DMS 273 (cell line): ENCODE results near the gene CFAP77.

ENCODE experiments used
- DNase-seq: peaks from one replicate; lab custom pipeline; 2025; ENCODE audit not compliant: unreplicated experiment; lab: John Stamatoyannopoulos, UW

Gene CFAP77

DNA sequence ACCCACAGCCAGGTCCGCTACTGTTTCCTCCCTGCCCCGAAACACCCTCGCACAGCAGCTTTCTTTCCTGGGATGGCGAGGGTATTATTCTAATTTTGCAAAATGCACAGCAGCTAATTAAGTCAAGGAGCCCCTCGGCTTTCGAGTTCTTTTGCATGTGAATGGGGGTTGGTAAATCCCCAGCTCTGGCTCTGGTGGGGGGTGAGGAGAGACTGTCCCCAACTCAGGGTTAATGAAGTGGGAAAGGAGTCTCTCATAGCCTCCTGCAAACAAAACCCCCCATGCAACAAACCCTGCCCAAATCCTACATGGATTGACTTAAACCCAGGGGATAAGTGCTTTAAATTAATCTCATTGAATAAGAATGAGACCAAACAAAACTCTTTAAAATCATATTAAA lies 181.2 kb downstream of the CFAP77 start:
- no peak for DNase-seq

DNA sequence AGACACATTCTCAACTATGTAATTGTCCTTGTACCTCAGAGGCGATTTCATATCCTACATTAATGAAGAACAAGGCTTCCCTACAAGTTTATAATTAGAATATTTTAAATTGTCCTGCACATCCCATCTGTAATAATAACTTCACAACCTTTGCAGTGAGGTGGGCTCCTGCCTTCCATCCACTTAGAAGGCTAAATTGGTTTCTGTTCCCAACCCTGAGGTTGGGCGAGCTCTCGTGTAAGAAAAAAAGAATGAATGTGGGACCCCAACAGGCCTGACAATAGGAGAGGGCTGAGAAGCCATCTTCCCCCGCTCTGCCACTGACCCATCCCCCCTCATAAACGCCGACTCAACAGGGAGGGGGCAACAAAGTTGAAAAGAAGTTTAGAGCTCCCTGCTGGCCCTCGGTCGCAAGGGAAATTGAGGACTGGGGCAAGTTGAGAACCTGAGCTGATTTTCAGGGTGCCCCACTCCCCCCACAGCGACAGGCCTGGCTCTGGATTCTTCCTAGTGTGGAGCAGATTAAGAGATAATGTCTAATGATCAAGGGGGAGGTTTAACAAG lies 181.8 kb downstream of the CFAP77 start:
- no peak for DNase-seq

DNA sequence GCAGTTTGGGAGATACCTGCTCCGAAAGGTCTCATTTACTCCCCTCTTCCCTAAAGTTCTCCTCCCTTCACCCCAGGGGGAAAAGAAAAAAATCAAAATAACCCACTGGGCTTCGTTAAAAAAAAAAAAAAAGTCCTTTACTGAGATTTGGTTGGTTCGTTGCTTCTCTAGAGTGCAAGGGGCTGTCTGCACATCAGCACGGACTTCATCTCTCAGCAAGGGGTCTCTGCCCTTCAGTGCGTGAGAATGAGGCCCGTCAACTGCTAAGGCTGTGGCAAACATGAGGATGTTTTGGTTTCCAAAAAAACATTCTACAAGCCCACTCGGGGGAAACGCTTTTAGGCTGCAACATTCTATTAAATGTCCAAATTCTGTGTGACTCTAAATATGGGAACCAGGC lies 182.4 kb downstream of the CFAP77 start:
- no peak for DNase-seq

DNA sequence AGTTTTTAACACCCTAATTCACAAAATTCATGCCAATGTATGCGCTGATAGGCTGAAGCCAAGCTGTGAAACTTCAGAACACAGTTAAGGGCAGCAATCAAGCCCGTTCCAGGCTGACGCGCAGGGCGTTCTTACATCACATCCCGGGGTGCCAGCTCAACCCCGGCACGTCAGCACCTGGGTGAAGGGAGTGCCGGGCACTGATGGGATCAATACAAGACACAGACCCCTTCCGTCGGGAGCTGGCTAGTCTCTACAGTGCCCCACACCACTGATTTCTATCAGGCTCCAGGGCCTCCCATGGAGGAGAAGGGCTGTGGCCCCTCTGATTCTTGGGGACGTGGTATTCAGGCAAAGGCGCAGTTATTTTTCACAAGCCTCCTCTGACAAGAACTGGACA lies 184.4 kb downstream of the CFAP77 start:
- DNase-seq = no peak

GRCh38 chr9:132595319-132595718 lies 185.3 kb downstream of the CFAP77 start:
- DNase-seq = no peak

DNA sequence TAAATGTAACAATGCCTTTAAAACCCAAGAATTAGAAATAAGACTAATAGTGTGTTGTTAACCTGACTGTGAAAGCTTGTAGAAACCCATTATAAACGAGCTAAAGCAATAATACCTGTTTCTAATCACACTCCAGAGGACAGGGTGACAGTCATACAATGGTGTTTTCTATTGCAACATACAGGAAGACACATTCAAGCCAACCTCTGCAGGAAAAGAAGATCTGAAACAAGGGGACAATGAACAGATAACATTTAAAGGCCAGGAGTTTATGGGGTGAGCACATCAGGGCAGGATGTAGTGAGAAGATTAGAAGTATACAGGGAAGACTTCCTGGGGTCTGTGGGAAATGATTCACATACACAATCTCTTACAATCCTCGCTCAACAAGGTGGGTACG lies 186.2 kb downstream of the CFAP77 start:
- DNase-seq = no peak

DNA sequence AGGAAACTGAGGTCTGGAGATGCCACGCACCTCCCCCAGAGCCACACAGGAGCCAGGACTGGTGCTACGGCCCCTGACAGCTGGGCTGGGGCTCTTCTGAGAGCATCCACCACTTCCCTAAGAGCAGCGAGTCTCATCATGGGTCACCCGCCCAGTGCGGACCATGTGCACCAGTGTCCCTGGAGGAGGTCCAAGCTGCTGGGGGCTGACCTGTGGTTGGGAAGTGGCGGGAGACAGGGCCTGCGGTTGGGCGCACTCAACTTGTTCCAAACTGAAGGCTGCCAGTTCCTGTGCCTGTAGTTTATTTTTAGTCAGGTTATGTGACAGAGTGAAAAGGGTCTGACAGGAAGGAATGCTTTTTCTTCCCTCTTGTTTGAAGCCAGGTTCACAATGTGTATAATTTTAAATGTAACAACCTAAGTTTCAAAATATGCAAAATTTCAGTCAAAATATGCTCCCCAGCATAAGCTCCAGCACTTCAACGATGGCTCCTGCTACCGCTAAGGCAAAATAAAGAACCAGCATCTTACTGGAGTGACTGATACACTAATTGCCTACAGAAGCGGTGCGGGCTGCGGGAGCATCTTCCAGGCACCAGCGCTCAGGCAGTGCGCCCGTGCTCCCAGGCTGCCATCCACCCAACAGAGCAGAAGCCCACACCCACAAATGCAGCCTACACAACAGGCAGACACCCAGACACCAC lies 187.2 kb downstream of the CFAP77 start:
- no peak for DNase-seq

DNA sequence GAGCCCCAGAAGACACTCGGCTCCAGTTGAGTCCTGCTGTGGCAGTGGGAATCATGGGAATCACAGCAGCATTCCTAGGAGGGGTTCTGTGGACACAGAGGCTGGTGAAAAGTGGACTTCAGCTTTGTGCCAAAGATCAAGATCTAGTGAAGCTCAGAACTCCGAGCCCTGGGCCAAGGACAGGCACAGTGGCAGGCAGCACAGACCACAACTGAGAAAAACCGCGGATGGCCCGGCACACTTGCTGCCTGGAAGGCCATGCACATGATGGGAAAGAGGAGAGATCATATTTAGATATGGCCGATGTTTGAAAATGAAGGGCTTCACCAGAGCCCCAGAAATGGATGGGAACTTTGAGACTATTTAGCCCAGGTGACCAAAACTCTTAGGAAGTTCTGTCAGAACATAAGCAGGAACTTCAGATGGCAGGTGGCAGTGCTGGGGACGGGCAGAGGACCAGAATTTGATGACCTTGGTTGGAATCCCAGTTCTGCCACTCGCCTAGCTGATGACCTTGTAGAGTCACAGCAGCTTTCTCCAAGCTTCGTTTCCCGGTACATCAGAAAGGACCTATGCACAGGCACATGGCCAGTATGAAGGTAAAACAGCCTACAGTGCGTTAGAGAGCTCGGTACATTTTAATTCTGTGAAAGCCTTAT lies 190.4 kb downstream of the CFAP77 start:
- DNase-seq = no peak

GRCh38 chr9:132602207-132602606 lies 192.2 kb downstream of the CFAP77 start:
- DNase-seq = no peak

DNA sequence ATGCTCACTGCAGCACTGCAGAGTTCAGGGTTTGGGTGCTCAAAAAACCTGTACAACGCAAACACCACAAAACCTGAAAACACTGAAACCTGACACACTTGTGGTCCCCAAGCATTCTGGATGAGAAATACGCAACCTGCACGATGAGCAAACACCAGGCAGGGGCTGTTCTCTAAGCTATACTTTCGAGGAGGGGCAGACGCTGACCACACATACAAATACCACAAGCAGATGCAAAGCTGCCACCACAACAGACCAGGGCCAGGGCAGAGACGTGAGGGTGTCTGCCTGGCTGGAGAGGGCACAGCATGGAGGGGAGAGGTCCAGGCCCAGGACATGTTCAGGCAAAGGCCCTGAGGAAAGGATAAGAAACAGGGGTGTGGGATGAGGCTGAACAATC lies 195.4 kb downstream of the CFAP77 start:
- DNase-seq = no peak

- no peak for DNase-seq
Measured at GRCh38 chr9:132606066-132606465, 196.1 kb downstream of the CFAP77 start.

DNA sequence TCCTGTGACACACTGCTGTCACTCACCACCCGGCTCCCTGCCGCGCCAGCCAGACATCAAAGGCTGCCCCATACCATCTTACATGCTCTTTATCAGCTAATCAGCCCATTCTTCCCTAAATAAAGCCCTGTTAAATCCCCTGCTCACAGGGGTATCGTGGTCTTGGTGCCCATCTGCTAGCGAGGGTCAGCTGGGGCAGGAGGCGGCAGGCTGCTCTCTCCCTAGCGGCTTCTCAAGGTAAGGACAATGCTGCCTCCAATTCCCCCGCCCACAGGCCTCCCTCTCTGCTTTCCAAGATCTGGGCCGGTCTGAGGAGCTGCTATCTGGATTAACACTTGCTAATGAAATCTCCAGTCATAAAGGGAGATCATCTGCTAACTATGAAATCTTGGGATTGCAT lies 199.2 kb downstream of the CFAP77 start:
- DNase-seq = no peak

GRCh38 chr9:132609829-132610228 lies 199.8 kb downstream of the CFAP77 start:
- no peak for DNase-seq

- no peak for DNase-seq
Measured at GRCh38 chr9:132610661-132611060, 200.7 kb downstream of the CFAP77 start.

DNA sequence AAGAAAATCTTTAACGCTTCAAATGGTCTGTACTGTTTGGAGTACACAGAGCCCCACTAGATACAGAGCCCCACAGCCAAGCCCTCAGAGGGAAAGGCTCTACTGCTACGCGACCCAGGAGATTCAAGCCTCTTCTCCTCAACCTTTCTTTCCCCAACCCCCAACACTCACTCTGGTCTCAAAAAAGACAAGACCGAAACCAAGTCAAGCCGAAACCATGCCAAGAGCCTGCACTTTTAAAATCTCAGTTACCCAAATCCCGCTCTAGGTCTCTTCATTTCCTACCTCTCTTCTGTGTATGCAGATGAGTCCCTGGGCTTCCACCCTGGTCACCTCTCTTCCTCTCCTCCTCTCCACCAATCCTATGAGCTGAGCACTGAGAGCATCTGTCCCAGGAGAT lies 204.3 kb downstream of the CFAP77 start:
- DNase-seq = no peak

GRCh38 chr9:132615774-132616173 lies 205.8 kb downstream of the CFAP77 start:
- DNase-seq = no peak

DNA sequence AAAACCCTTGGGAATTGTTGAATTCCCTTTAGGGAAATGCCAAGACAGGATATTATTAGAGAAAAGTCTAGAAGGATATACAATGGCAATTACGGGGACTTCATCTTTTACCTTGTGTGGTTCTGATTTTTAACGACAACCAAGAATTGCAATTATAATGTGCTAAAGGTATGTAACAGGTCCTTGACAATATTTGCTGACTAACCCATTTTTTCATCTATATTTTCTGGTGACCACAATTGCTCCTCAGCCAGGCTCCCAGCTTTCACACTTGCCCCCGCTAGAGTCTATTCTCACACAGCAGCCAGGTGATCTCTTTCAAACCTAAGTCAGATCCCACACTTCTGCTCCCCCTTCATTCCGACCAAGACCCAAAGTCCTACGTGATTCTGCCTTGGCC lies 206.7 kb downstream of the CFAP77 start:
- DNase-seq = no peak

DNA sequence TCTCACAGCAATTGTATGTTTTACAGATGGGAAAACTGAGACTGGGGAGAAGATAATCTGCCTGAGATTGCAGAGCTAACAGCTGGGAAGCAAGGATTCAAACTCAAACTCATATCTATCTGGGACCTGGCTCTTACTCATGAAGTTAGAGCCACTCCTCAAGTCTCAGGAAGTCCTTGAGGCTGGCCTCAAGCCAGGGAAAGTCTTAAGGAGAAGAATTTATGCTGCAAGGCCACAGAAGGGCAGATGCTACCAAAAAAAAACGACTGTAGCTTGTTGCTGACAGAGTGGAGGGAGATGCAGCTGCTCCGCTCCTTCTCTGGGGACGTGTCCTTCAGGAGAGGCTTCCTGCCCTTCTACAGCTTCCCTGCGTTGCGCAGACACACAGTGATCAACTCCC lies 212.1 kb downstream of the CFAP77 start:
- DNase-seq = no peak
